Amniotic stem cell (primary cell): ENCODE results near the gene MAP2K7.
"Not testable (repeated sequence)": the region's sequence is repeated elsewhere in the genome, so short reads cannot be mapped to it uniquely, and the experiment has no call there.

ENCODE experiments used
- DNase-seq: peaks from one replicate; lab custom pipeline; 2025; lab: John Stamatoyannopoulos, UW

MAP2K7 gene

DNA sequence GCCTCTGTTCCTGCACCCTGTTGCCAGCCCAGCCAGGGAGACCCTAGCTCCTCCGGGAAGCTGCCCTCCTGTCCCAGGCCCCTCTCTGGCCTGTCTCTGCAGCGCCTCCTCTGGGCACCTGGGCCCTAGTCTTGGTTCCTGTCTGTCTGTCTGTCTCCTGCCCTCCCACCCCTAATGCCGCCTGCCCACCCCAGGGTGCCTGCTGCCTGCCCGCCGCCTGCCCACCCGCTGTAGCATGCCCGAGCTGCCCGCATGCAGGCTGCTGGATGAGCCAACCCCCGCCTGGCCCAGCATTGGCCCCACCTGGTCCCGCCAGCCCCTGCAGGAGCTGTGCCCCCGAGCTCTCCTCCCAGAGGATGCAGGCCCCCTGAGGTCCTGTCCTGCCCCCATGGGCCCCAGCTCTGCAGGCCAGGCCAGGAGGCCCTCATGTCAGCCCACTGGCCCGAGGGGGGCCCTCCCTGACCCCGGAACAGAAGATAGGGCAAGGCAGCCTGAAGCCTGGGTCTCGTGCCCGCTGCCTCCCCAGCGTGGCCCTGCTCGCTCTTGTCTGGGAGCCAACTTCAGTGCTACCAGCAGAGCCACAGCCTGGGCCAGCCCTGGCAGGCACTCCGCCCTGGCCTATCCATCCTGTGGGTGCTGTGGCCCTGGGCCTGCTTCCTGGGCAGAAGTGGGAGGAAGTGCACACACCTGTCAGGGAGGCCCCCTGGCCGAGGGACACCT lies 5.2 kb downstream of the MAP2K7 start:
- no peak for DNase-seq

GRCh38 chr19:7909471-7910067 lies 5.9 kb downstream of the MAP2K7 start:
- DNase-seq: no peak

GRCh38 chr19:7910321-7911161 lies 6.9 kb downstream of the MAP2K7 start:
- DNase-seq: no peak

DNA sequence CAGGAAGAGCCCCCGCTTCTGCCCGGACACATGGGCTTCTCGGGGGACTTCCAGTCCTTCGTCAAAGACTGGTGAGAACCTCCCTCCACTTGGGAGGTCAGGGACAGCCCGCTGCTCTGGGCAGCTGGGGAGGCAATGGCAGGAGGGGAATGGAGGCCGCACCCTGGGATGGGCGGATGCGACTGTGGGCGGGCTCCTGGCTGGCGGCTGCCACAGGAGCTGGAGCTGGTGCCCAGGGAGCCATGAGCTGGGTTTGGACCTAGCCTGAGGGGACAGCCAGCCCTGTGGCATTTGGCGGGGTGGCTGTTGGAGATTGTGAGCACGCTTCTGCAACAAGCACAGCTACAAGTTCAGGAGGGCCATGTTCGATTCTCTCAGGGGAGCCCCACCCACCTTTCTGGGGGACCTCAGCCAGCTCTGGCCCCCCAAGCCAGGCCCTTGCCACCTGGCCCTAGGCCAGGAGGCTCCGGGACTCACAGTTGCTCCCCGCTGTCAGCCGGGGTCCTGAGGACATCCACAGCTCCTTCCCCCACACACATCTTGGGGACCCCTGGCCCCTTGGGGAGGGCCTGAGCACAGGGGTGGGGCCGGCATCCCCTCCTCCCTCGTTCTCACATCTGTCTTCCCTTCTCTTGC lies 7.9 kb downstream of the MAP2K7 start:
- no peak for DNase-seq

GRCh38 chr19:7912144-7912696 lies 8.5 kb downstream of the MAP2K7 start:
- DNase-seq: no peak

GRCh38 chr19:7912697-7913564 lies 9.3 kb downstream of the MAP2K7 start:
- DNase-seq: no peak

DNA sequence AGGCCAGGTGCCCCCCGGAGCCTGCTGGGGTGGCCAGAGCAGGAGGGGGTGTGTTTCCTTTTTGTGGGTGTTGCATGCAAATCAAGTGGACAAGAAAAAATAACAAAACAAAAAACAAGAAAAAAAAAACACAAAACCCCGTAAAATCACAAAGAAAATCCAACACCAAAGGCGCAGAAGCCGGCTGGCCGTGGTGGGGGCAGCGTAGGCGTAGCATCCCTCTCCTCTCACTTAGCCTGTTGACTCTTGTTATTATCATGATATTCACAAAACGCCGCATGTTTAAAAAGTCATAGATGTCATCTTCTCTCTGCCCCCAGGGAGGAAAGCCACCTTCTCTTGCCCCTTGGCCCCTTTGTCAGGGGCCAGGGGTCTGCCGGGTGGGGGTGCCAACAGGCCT lies 10.0 kb downstream of the MAP2K7 start:
- DNase-seq: no peak

GRCh38 chr19:7914099-7914498 lies 10.4 kb downstream of the MAP2K7 start:
- no peak for DNase-seq

GRCh38 chr19:7914598-7915045 lies 10.9 kb downstream of the MAP2K7 start, which contains the start of gene TGFBR3L:
Gene TGFBR3L (plus strand): TSS chr19:7914830.
- no peak for DNase-seq

DNA sequence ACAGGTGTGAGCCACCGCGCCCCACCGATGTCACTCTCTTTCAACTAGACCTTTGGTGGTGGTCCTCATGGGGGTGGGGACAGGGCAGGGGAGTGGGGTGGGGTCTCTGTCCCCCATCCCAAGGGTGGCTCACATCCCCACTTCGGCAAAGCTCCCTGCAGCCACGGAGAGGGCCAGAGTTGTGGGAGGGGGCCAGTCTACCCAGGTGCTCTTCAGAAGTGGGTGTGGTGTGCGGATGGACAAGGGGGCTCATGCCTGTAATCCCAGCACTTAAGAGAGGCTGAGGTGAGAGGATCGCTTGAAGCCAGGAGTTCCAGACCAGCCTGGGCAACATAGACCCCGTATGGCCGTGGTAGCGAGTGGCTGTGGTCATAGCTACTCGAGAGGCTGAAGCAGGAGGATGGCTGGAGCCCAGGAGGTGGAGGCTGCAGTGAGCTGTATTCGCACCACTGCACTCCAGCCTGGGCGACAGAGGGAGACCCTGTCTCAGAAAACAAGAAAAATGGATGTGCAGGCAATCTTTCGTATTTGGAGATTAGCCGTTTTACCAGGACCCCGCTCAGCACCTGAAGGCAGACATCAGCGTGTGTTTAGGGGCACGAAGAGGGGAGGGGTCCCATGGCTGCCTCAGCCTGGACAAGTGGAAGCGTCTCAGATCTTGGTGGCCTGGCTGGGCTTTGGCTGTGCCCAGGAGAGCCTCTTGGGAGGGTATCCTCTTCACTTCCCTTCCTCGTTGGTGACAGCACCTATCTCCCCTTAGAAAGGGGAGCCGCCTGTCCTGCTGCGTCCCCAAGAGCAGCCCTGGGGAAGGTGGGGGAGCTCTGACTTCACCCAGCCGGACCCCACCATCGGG lies 11.8 kb downstream of the MAP2K7 start:
- DNase-seq: no peak

GRCh38 chr19:7916103-7916954 lies 12.7 kb downstream of the MAP2K7 start:
- DNase-seq: no peak

- no peak for DNase-seq
Measured at GRCh38 chr19:7916955-7917266, 13.2 kb downstream of the MAP2K7 start.

GRCh38 chr19:7917267-7918061 lies 13.8 kb downstream of the MAP2K7 start:
- peak; percentile 34 for DNase-seq

GRCh38 chr19:7918062-7918614 lies 14.5 kb downstream of the MAP2K7 start:
- not testable (repeated sequence) for DNase-seq

DNA sequence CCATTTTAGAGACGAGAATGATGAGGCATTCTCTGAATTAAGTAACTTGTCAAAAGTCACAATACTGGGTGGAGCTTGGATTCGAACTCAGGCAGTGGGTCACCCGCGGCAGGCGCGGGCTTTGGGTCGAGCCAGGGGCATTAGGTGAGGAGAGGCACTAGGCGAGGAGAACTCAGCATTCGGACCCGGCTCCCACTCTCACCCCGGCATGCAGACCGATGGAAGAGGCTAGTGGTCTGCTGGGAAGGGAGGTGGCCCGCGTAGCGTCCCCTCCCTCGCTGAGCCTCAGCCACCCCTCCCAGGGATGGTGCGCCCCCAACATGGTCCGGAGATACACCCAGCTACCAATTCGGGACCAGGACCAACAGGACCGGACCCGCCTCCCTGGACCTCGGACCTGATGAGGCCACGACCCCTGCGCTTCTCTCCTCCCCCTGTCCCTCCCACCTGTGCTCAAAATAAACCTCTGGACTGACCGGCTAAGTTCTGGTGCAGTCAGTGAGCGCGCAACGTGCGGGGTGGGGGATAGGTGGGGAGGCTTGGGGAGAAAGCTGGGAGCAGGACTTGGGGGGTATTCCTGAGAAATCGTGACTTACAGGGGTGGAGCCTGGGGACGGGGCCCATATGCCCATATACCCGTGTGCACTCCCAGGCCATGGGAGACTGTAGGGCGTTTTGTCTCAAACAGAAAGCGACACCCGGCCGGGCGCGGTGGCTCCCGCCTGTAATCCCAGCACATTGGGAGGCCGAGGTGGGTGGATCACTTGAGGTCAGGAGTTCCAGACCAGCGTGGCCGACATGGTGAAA lies 15.1 kb downstream of the MAP2K7 start:
- DNase-seq: no peak

- DNase-seq: peak; percentile 86
Measured at GRCh38 chr19:7919610-7920518, 16.2 kb downstream of the MAP2K7 start, which contains the start of gene SNAPC2. Gene SNAPC2 (plus strand): TSS chr19:7920338. CDS start chr19:7920367, 29 bp downstream.
